ENCODE measurements around the gene TRPM5. TPM values are rescaled to one million over a fixed set of nuclear protein-coding genes. Genes with fewer than 3 reads are reported as not detected.

Gene TRPM5
- total and polyA plus RNA-seq, 9 of the 15 experiments (the other 6 are each of a cell fraction or from before 2014, with no cell fraction given) = not detected

- no TSS peak for BruUV-seq (replicated peaks)
- H3K9me1 ChIP-seq (ENCODE audit: control insufficient read depth, insufficient read depth, low read length) = no peaks in the 10 kb centered on the region
- ChIA-PET CTCF (ENCODE audit: low intra/inter-chr PET ratio) (no interaction called here), POLR2A (interaction anchor here (0.6 kb wide), 1 partner anchor 450 kb away, joined by 3 read pairs; no protein-coding TSS in a partner anchor)
- ATAC-seq = no peak
- intact Hi-C loops (cut with micrococcal nuclease) = no loop called here
- WGBS (ENCODE audit: insufficient coverage, low coverage, missing lambda C conversion rate) = 2% methylated on average over 19 of the region's 19 CpGs
- H3K36me3 ChIP-seq (ENCODE audit: control insufficient read depth, insufficient read depth, low read length) = no peaks in the 10 kb centered on the region
- in situ Hi-C loops (cut with MboI) = no loop called here
- no peak for TF ChIP-seq CLOCK (CRISPR knock-in tag; IDR thresholded peaks at IDR 0.05; ENCODE audit: borderline replicate concordance)
- H3K4me1 ChIP-seq (replicated peaks in 1 of 2; ENCODE audit: control insufficient read depth in 2 of 2, insufficient read depth in 2 of 2, low read length in 2 of 2) = no peaks in the 10 kb centered on the region
- no peak overlapping the region for H3K27ac ChIP-seq (ENCODE audit: extremely low read depth, low read depth, low read length)
- H4K20me1 ChIP-seq (replicated peaks; ENCODE audit: control insufficient read depth, insufficient read depth, low read length) = no peaks in the 10 kb centered on the region
- no peaks in the 10 kb centered on the region for H3K79me2 ChIP-seq (ENCODE audit: control insufficient read depth, insufficient read depth, low read length)
- no peaks in the 10 kb centered on the region for H3K9me3 ChIP-seq (replicated peaks; ENCODE audit: control insufficient read depth, insufficient read depth, low read depth, low read length)
- no peak for FAIRE-seq
- H3K4me3 ChIP-seq = no peak overlapping the region
- no peak overlapping the region for H3K4me2 ChIP-seq (ENCODE audit: insufficient read depth, low read length)
- H3K27me3 ChIP-seq (ENCODE audit: control insufficient read depth in 2 of 2, insufficient read depth in 2 of 2, low read length in 2 of 2) = peaks cover 9 to 42% of the 10 kb centered on the region in 2 experiments; a peak in 3 of 5 replicates
- peak in 1 of 4 experiments; percentile 2 for DNase-seq (ENCODE audit: extremely low read depth in 1 of 4, low spot score in 3 of 4)
- H2AFZ ChIP-seq (ENCODE audit: low read depth, low read length) = no peak overlapping the region
- H3K9ac ChIP-seq (ENCODE audit: insufficient read depth in 1 of 2, low read depth in 2 of 2, low read length in 2 of 2) = no peak overlapping the region
Measured at GRCh38 chr11:2474059-2474901, 30.0 kb upstream of the TRPM5 start.

All from K562 (cell line).